H1 (cell line): ENCODE measurements around the gene EPHA5. TPM values are rescaled to one million over a fixed set of nuclear protein-coding genes. Genes with fewer than 3 reads are reported as not detected.

Experiments
- KDM4A ChIP-seq: IDR thresholded peaks from one replicate; pipeline ENCODE4 v1.7.1; 2012; ENCODE audit warnings: low read depth, mild to moderate bottlenecking, moderate library complexity, low read length, inconsistent platforms; ENCODE audit not compliant: severe bottlenecking
- PHF8 ChIP-seq: fragments of 200-600 bp; sonication (generic); conservative IDR thresholded peaks from 2 replicates; pipeline ENCODE4 v1.7.1; 2012; ENCODE audit warnings: low read depth, mild to moderate bottlenecking, inconsistent platforms, low read length, moderate library complexity
- SAP30 ChIP-seq: fragments of 300-600 bp; sonication (generic); IDR thresholded peaks from 2 replicates; pipeline ENCODE4 v1.7.1; 2012; ENCODE audit warnings: low read length, moderate library complexity, mild to moderate bottlenecking, inconsistent platforms; ENCODE audit not compliant: insufficient read depth, insufficient replicate concordance
- polyA plus RNA-seq, 7 experiments: library from polyadenylated mRNA; depleted of rRNA in 3 of 7; stranded (reverse) in 5 of 7; unstranded in 2 of 7; fragments of >200 nt in 5 of 7; fragments of 200-250 nt in 2 of 7; gene quantifications; 1 replicate in 5 of 7; 2 replicates in 1 of 7; 4 replicates in 1 of 7; pipeline versions ENCODE4 v1.2.1 to v1.2.3, GENCODE V29; 2011 to 2013; ENCODE audit warnings: missing spikeins in 2 of 7, mixed read lengths in 2 of 7
- total RNA-seq: library from RNA; stranded (reverse); fragmentation: NEBNext Ultra II Directional; extraction: Animal tissue kit (Norgen Biotek cat#: 25700); gene quantifications from 2 replicates; pipeline ENCODE4 v1.2.1, GENCODE V29; 2021
- TF ChIP-seq, protein P1 (sequence below), 3 experiments: IDR thresholded peaks; 1 replicate in 2 of 3; 2 replicates in 1 of 3; pipeline versions ENCODE4 v1.5.1 to v1.6.1; 2011; ENCODE audit warnings: low read length in 3 of 3, mild to moderate bottlenecking in 3 of 3, inconsistent platforms in 2 of 3, low read depth in 1 of 3, moderate library complexity in 1 of 3; ENCODE audit not compliant: insufficient read depth in 1 of 3; ENCODE audit errors: control extremely low read depth in 1 of 3

EPHA5 gene
- total and polyA plus RNA-seq, 2 of the 8 experiments (the other 6 are each of a cell fraction or from before 2014, with no cell fraction given), result 0.03 to 0.11 TPM

DNA sequence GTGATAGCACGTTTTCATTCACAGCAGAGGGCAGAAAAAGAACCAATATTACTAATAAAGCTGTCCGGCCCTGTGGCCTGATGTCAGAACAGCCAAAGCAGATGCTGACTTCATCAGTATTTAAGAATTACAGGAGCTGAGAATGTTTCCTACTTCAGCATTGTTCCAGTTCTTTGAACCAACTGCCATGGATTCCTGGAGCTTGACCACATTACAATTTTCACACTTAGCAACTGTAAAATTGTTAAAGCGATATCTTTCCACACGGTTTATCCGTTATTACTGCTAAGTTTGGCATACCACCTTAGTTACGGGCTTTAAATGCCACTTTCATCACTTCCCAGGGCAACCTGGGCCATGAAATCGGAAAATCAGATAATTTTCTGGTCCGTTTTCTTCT lies 118.2 kb downstream of the EPHA5 start (continued):
- TF ChIP-seq, protein P1, sequence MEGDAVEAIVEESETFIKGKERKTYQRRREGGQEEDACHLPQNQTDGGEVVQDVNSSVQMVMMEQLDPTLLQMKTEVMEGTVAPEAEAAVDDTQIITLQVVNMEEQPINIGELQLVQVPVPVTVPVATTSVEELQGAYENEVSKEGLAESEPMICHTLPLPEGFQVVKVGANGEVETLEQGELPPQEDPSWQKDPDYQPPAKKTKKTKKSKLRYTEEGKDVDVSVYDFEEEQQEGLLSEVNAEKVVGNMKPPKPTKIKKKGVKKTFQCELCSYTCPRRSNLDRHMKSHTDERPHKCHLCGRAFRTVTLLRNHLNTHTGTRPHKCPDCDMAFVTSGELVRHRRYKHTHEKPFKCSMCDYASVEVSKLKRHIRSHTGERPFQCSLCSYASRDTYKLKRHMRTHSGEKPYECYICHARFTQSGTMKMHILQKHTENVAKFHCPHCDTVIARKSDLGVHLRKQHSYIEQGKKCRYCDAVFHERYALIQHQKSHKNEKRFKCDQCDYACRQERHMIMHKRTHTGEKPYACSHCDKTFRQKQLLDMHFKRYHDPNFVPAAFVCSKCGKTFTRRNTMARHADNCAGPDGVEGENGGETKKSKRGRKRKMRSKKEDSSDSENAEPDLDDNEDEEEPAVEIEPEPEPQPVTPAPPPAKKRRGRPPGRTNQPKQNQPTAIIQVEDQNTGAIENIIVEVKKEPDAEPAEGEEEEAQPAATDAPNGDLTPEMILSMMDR (IDR thresholded peaks at IDR 0.05; ENCODE audit: control extremely low read depth in 1 of 3, insufficient read depth in 1 of 3, low read depth in 1 of 3, low read length in 3 of 3), result no peak
- TF ChIP-seq SAP30 (no peak), PHF8 (no peak), KDM4A (no peak)
